Stimulated activated effector memory CD8-positive, alpha-beta T cell treated with anti-CD3 and anti-CD28 coated beads, Interleukin-12 subunit alpha, Interleukin-12 subunit beta, amount 100 ng/mL, for 72 hours (primary cell): ENCODE results near the gene ZCCHC9.
A peak's percentile ranks its signal among the peaks of the same experiment; 100 is the strongest.
"Not testable (repeated sequence)": the region's sequence is repeated elsewhere in the genome, so short reads cannot be mapped to it uniquely, and the experiment has no call there.

Experiments
- ATAC-seq: fragments of 150-1000 bp; cut with Tn5 transposase; 2 replicates; pipeline ENCODE4 v1.10.0; 2021
- DNase-seq, 2 donors: peaks; one replicate each; pipeline ENCODE4 v3.0.0; 2021 to 2022; ENCODE audit warnings: low spot score in 2 of 2
- H3K27ac Mint-ChIP-seq: one replicate; pipeline ENCODE4 v1.8.0; 2022; ENCODE audit warnings: mild to moderate bottlenecking, mixed read lengths
- H3K36me3 Mint-ChIP-seq: one replicate; pipeline ENCODE4 v1.8.0; 2022; ENCODE audit warnings: mild to moderate bottlenecking, mixed read lengths
- H3K4me1 Mint-ChIP-seq: one replicate; pipeline ENCODE4 v1.8.0; 2022; ENCODE audit warnings: mixed read lengths
- H3K4me3 Mint-ChIP-seq: one replicate; pipeline ENCODE4 v1.8.0; 2022; ENCODE audit warnings: mild to moderate bottlenecking, mixed read lengths
- H3K9me3 Mint-ChIP-seq: one replicate; pipeline ENCODE4 v1.8.0; 2022; ENCODE audit warnings: mixed read lengths

Gene ZCCHC9

GRCh38 chr5:81326554-81326953 is 25.2 kb downstream of the ZCCHC9 start:
- Mint-ChIP-seq H3K9me3 (no peaks in the 10 kb centered on the region), H3K4me3 (no peak overlapping the region), H3K4me1 (no peaks in the 10 kb centered on the region), H3K36me3 (no peaks in the 10 kb centered on the region), H3K27ac (no peak overlapping the region)
- DNase-seq (no peak), ATAC-seq (peak; percentile 98)

DNA sequence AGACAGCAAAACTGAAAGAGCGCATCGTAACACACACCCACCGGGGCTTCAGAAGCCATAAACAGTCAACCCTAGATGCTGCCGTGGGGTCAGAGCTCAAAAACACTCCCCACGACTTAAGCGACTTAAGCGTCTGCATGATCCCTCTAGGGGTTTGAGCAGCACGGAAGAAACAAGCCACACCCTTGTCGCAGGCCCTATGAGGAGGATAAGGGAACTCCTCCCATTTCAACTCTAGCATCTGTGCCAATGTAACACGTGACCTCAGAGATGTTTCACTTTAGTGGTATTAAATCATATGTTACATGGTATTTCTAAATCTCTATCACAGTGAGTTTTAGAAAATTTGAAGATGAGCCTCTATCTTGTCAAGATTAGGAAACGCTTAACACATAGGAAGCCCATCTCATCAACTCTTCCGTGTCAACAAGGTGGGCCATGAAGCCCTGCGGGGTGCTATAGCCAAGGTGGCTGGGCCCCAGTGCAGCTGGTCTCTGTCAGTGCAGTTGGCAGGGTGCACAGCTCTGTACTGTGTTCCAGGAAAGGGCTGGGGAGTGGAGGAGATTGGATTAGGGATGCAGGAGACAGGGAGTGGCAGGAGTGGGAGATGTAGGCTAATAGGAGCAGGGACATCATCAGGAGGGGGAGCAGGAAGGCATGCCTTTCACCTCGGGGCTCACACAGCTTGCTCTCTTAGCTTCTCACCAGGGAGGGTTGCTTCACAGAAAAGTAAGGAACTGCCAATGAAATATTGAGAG is 33.1 kb downstream of the ZCCHC9 start:
- peaks cover 10% of the 10 kb centered on the region for H3K4me1 Mint-ChIP-seq
- DNase-seq (no peak), ATAC-seq (peak; percentile 84)
- no peaks in the 10 kb centered on the region for H3K36me3 Mint-ChIP-seq
- peak overlapping the region; percentile 63 for H3K4me3 Mint-ChIP-seq
- peak overlapping the region; percentile 87 for H3K27ac Mint-ChIP-seq
- H3K9me3 Mint-ChIP-seq: peaks cover 2% of the 10 kb centered on the region

DNA sequence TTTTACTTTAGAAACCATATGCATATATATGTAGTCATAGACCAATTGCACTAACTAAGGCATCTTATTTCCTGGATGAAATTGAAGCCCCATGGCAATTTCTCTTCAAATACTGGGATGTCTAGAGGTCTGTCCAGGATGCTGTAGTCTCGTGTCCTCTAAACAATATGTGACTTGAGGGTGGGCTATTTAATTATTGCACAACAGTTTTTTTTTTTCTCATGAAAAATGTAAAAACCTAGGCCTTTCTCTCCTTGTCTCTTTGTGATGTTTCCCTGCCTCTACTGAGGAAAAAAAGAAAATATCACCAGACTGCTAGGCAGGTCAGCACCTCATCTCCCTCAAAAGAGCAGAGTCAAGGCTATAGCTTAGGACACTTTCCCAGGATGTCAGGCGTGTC is 34.6 kb downstream of the ZCCHC9 start:
- Mint-ChIP-seq H3K9me3 (peaks cover 2% of the 10 kb centered on the region), H3K27ac (no peak overlapping the region), H3K4me1 (peaks cover 10% of the 10 kb centered on the region), H3K4me3 (no peak overlapping the region), H3K36me3 (no peaks in the 10 kb centered on the region)
- ATAC-seq: no peak
- DNase-seq: no peak

GRCh38 chr5:81336556-81336955 is 35.2 kb downstream of the ZCCHC9 start:
- Mint-ChIP-seq H3K4me1 (peaks cover 10% of the 10 kb centered on the region), H3K27ac (no peak overlapping the region), H3K36me3 (no peaks in the 10 kb centered on the region), H3K4me3 (no peak overlapping the region), H3K9me3 (peaks cover 2% of the 10 kb centered on the region)
- no peak for ATAC-seq
- no peak for DNase-seq

DNA sequence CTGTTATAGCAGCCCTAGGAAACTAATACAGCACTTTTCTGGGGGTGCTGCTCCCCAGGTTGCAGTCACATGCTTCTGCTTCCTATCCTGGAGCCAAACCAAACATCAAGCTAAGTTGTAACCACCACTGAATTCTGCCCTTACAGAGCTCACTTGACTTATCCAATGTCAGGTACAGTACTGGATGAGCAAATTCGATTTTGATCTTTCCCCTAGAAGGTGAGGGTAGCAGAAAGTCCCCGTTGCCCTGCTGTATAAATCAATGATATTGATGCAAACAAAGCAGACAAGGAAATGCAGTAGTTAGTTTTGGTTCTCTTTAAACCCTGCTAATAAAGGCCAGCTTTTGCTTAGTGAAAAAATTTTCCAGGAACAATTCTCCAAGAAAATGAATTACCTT is 36.4 kb downstream of the ZCCHC9 start:
- Mint-ChIP-seq H3K36me3 (no peaks in the 10 kb centered on the region), H3K4me3 (no peak overlapping the region), H3K27ac (no peak overlapping the region), H3K9me3 (peaks cover 2% of the 10 kb centered on the region), H3K4me1 (peaks cover 10% of the 10 kb centered on the region)
- DNase-seq (no peak), ATAC-seq (no peak)

DNA sequence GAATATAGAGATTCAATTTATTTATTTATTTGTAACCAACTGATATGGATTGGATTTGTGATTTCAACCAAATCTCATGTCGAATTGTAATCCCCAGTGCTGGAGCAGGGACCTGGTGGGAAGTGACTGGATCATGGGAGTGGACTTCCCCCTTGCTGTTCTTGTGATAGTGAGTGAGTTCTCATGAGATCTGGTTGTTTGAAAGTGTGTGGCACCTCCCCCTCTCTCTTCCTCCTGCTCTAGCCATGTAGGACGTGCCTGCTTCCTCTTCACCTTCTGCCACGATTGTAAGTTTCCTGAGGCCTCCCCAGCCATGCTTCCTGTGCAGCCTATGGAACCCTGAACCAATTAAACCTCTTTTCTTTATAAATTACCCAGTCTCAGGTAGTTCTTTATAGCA is 36.8 kb downstream of the ZCCHC9 start:
- peaks cover 10% of the 10 kb centered on the region for H3K4me1 Mint-ChIP-seq
- not testable (repeated sequence) for DNase-seq, H3K9me3 Mint-ChIP-seq, H3K27ac Mint-ChIP-seq, H3K4me3 Mint-ChIP-seq, H3K36me3 Mint-ChIP-seq, ATAC-seq

- Mint-ChIP-seq H3K9me3 (no peaks in the 10 kb centered on the region), H3K36me3 (no peaks in the 10 kb centered on the region), H3K4me1 (no peaks in the 10 kb centered on the region), H3K4me3 (no peak overlapping the region), H3K27ac (no peak overlapping the region)
- ATAC-seq (no peak), DNase-seq (no peak)
Observed at GRCh38 chr5:81344736-81345135, 43.3 kb downstream of the ZCCHC9 start.

DNA sequence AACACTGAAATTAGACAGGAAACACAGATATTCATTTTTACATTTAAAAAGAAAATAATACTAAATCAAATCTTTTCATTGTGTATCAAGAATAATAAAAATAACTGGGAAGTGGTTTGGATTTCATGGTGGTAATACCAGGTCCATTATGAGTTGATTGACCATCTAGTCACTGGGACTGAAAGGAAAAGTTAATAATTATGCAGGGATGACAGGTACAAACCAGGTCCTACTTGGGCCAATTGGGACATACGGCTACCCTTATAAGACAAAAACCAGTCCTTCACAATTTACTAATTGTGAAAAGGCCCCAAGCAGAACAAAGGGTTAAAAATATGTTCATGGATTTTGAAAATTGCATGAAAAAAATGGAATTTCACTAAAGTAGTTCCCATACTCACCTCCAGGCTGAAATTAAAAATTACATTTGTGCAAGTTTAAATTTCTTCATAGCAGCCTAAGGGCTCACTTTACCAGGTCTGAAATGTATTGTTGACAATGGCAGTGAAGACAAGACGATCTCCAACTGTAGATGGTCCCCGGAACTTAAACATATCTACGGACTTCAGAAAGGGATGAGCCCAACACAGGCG is 44.1 kb downstream of the ZCCHC9 start:
- H3K27ac Mint-ChIP-seq: no peak overlapping the region
- no peak for DNase-seq
- no peaks in the 10 kb centered on the region for H3K4me1 Mint-ChIP-seq
- no peaks in the 10 kb centered on the region for H3K9me3 Mint-ChIP-seq
- no peak overlapping the region for H3K4me3 Mint-ChIP-seq
- no peak for ATAC-seq
- H3K36me3 Mint-ChIP-seq: no peaks in the 10 kb centered on the region

GRCh38 chr5:81349161-81349560 is 47.8 kb downstream of the ZCCHC9 start:
- Mint-ChIP-seq H3K9me3 (no peaks in the 10 kb centered on the region), H3K36me3 (no peaks in the 10 kb centered on the region), H3K4me3 (no peak overlapping the region), H3K27ac (no peak overlapping the region), H3K4me1 (no peaks in the 10 kb centered on the region)
- DNase-seq (no peak), ATAC-seq (no peak)

DNA sequence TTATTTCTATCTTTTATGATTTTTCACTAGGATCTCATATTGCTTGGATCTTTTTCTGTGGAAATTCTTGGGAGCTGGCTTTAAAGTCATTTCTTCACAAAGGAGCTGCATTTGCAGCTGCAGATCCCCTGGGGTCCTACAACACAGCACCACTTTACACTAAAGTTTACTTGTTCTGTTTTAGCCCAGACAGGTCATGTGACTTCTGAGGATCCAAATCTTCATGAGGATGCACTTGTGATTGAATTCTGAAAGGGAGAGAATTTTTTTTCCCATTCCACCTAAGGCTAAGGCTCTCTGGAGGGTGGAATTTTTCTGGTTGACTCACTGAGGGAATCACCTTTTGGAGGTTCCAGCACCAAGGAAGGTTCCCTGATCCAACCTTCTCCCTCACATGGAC is 49.1 kb downstream of the ZCCHC9 start:
- Mint-ChIP-seq H3K4me3 (no peak overlapping the region), H3K9me3 (no peaks in the 10 kb centered on the region), H3K27ac (no peak overlapping the region), H3K4me1 (no peaks in the 10 kb centered on the region), H3K36me3 (no peaks in the 10 kb centered on the region)
- DNase-seq (no peak), ATAC-seq (no peak)

- DNase-seq (no peak), ATAC-seq (no peak)
- Mint-ChIP-seq H3K36me3 (no peaks in the 10 kb centered on the region), H3K9me3 (no peaks in the 10 kb centered on the region), H3K27ac (no peak overlapping the region), H3K4me3 (no peak overlapping the region), H3K4me1 (no peaks in the 10 kb centered on the region)
Observed at GRCh38 chr5:81353189-81353588, 51.8 kb downstream of the ZCCHC9 start.

DNA sequence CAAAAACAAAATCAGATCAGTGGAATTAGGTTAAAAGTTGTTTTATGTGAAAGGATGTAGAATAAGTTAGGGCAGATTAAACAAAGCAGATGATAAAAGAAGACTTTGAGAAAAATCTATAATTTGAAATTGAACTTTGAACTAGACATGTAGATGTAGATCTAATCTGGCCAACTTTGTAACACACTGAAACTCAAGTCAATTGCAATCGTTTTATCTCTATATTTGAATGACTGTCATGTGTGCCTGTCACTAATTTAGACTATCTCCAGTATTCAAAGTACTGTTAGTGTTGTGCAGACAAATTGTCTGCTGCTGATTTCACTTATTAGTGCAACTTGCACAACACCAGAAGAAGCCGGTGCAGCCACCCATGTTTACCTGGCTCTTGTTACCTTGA is 52.7 kb downstream of the ZCCHC9 start:
- Mint-ChIP-seq H3K4me3 (no peak overlapping the region), H3K36me3 (no peaks in the 10 kb centered on the region), H3K9me3 (no peaks in the 10 kb centered on the region), H3K4me1 (no peaks in the 10 kb centered on the region), H3K27ac (no peak overlapping the region)
- ATAC-seq (no peak), DNase-seq (no peak)

DNA sequence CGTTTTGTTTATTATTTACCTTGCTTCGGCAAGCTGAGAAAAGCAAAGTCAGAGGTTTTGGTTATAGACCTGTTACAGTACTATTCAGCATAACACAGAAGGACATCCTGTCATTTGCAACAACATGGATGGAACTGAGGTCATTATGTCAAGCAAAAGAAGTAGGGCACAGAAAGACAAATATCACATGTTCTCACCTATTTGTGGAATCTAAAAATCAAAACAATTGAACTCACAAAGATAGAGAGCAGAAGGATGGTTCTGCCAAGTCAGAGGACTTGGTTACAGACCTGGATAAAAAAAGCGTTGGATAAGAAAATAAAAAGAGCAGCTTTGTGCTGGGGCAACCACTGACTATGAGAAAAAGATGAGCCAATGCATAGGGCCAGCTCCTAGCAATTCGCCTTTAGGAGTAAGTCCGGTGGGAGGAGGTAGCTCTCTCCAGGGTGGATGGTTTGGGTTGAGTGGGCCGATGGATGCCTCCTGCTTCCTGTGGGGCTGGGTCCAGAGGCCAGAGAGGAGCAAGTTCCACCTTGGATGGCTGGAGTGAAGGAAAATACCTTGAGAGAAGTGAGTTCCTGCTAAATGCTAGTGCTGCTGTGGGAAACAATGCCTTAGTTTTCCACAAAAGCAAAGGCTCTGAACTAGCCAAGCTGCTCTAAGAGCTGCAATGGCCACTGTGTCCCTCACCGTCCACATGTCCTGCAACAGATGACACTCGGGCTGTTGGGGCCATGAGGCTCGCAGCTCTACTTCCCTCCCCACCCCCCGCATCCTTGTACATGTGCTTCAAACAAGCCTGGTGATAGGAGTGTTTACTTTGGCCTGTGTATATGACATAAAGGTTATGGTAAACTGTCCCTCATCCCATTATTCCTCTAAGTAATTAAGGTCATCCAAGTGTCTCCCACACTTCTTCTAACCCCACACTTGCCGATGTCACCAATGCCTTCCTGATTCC is 54.2 kb downstream of the ZCCHC9 start:
- Mint-ChIP-seq H3K9me3 (no peaks in the 10 kb centered on the region), H3K4me1 (no peaks in the 10 kb centered on the region), H3K4me3 (no peak overlapping the region), H3K27ac (no peak overlapping the region), H3K36me3 (no peaks in the 10 kb centered on the region)
- ATAC-seq: peak; percentile 13
- DNase-seq: no peak

DNA sequence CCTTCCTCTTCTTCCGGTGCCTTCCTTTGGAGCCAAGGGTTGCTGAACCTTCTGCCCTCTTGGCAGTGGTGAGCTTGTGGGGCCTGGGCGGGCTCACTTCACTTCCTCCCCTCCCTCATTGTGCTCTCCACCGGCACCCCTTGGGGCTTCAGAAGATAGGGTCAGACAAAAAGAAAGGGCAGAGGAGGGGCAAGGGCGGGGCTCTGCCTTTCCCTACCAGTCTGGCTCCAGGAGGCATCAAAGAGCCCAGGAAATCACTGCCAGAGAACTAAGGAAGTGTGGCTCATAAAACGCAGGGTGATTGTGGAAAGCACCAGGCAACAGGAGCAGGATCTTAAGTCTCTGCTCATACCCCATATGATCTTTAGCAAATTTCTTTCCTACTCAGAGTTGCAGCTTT is 57.7 kb downstream of the ZCCHC9 start:
- DNase-seq (no peak), ATAC-seq (no peak)
- Mint-ChIP-seq H3K36me3 (no peaks in the 10 kb centered on the region), H3K9me3 (no peaks in the 10 kb centered on the region), H3K4me1 (no peaks in the 10 kb centered on the region), H3K27ac (no peak overlapping the region), H3K4me3 (no peak overlapping the region)

GRCh38 chr5:81359881-81360280 is 58.5 kb downstream of the ZCCHC9 start:
- Mint-ChIP-seq H3K36me3 (no peaks in the 10 kb centered on the region), H3K4me3 (no peak overlapping the region), H3K27ac (no peak overlapping the region), H3K4me1 (no peaks in the 10 kb centered on the region), H3K9me3 (no peaks in the 10 kb centered on the region)
- no peak for DNase-seq
- no peak for ATAC-seq
